Measurements from ENCODE around the gene APP. TPM values are rescaled to one million over a fixed set of nuclear protein-coding genes. Genes with fewer than 3 reads are reported as not detected.
"Not testable (repeated sequence)": the region's sequence is repeated elsewhere in the genome, so short reads cannot be mapped to it uniquely, and the experiment has no call there.

Gene APP
- total RNA-seq, 8 experiments from 2014 or later, result 252 to 1,066 (median 518) TPM

DNA sequence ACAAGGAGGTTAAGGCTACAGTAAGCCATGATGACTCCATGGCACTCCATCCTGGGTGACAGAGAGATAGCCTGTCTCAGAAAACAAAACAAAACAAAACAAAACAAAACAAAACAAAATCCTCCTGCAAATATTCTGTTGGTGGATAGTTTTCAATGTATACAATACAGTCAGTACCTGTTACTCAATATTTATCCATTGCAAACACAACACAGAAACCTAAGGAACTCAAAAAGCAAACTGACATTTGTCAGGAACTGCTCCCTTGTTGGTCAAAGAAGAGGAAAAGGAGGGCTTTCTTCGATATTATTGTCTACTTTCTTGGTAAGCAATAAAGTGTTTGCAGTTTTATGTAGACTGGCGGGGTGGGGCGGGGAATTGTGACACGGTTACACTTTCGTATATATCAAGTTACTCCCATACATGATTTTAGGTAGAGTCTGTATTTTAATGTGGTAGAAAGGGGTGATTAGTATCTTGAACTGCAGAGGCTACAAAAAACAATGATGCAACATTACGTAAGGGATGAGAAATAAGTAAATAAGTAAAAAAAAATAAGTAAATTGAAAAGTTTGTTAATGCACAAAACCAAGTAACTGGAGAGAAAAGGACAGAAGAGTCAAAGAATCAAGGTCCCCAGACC lies 31.8 kb downstream of the APP start:
- Histone ChIP-seq H3K4me1 (replicated peaks in 1 of 2) (peaks cover 0 to 4% of the 10 kb centered on the region in 2 donors), H3K27ac (no peak overlapping the region), H3K4me3 (no peak overlapping the region)
- no peak for ATAC-seq (replicated peaks in 6 of 8)
- 87 to 100% (median 96%) methylated on average over 3 to 6 of the region's 6 CpGs for WGBS, 10 experiments
- in situ Hi-C loops (cut with MboI; ENCODE audit: low pct_unique_long_range_greater_than_20kb in 2 of 9, low sequenced_read_pairs in 9 of 9, unreplicated experiment in 9 of 9), result loop anchor here in 1 of 9 experiments (25.0 kb wide), 1 partner anchor 101 kb away; no protein-coding TSS in a partner anchor

DNA sequence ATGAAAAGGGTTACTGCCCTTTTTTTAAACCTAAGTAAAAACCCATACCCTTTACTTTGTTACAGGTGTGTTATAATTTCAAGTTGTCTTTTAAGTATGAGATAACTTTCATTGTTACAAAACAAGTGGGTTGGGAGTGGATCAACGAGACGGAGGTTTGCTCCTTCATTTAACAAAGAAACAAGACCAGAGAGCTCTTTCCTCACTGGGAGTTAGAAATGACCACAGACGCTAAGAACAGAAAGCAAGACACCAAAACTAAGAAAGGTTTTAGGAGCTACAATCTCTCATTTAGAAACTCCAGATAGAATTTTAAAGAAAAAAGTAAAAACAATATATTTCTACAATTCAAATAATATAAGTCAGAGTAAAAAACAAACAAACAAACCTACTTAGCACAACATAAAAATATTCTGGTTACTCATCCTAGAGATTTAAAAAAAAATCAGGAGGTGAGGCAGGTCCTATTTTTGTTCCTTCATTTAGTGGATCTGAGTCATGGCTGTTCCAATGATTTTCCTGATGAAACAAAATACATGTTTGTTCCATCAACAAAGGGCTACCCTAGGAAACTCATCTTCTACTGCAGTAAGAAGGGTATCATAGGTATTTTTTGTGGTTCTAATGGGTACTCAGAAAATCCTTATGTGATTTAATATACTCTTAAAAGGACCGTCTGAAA lies 33.0 kb downstream of the APP start:
- peaks cover 0 to 4% of the 10 kb centered on the region in 2 donors for H3K4me1 ChIP-seq (replicated peaks in 1 of 2)
- in situ Hi-C loops (cut with MboI; ENCODE audit: low pct_unique_long_range_greater_than_20kb in 2 of 9, low sequenced_read_pairs in 9 of 9, unreplicated experiment in 9 of 9), result loop anchor here in 1 of 9 experiments (25.0 kb wide), 1 partner anchor 100 kb away; no protein-coding TSS in a partner anchor
- no peak overlapping the region for H3K27ac ChIP-seq
- no peak overlapping the region for H3K4me3 ChIP-seq
- ATAC-seq (replicated peaks in 6 of 8), result peak in 2 of 8 experiments; percentile 31 to 33
- 83 to 100% (median 96%) methylated on average over 2 to 4 of the region's 4 CpGs; no CpG with 5 or more reads in 1 of the 10 experiments for WGBS, 10 experiments

DNA sequence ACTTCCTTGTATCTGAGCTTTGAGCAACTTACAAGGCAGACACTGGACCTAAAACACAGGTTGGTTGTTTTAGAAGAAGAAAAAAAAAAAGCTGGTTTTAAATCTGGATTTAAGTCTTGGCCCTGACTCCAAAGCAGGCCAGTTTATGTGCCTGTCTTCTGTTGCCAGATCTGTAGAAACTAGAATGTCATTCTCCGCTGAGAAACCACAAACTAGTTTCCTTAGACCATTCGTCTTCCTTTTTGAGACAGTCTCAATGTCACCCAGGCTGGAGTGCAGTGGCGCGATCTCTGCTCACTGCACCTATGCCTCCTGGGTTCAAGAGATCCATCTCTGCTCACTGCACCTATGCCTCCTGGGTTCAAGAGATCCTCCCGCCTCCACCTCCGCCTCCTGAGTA lies 33.9 kb downstream of the APP start:
- Histone ChIP-seq H3K27ac (no peak overlapping the region), H3K4me3 (no peak overlapping the region), H3K4me1 (replicated peaks in 1 of 2) (peaks cover 0 to 4% of the 10 kb centered on the region in 2 donors)
- in situ Hi-C loops (cut with MboI; ENCODE audit: low pct_unique_long_range_greater_than_20kb in 2 of 9, low sequenced_read_pairs in 9 of 9, unreplicated experiment in 9 of 9), result loop anchor here in 1 of 9 experiments (25.0 kb wide), 1 partner anchor 99 kb away; no protein-coding TSS in a partner anchor
- no peak for ATAC-seq (replicated peaks in 6 of 8)
- WGBS, 10 experiments, result 89 to 100% (median 100%) methylated on average over 1 to 6 of the region's 6 CpGs; no CpG with 5 or more reads in 1 of the 10 experiments

DNA sequence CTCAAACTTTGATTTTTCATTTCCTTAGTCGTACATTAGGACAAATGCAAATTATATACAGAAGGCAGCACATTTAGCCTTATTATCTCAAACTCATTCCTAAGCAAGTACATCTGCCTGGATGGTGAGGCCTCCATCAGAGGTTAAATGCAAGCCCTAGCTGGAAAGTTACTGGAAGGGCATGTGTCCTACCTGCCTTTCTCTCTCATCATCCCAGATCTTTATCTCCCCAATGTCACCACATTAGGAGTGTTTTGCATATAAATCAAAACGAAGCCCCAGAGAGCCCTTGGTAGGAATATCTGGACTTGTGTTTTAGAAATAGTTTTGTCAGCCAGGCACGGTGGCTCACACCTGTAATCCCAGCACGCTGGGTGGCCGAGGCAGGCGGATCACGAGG lies 35.0 kb downstream of the APP start:
- no peak for ATAC-seq (replicated peaks in 6 of 8)
- Histone ChIP-seq H3K4me3 (no peak overlapping the region), H3K27ac (no peak overlapping the region), H3K4me1 (replicated peaks in 1 of 2) (peaks cover 0 to 4% of the 10 kb centered on the region in 2 donors)
- in situ Hi-C loops (cut with MboI; ENCODE audit: low pct_unique_long_range_greater_than_20kb in 2 of 9, low sequenced_read_pairs in 9 of 9, unreplicated experiment in 9 of 9), result loop anchor here in 1 of 9 experiments (25.0 kb wide), 1 partner anchor 98 kb away; no protein-coding TSS in a partner anchor
- WGBS, 10 experiments, result 63 to 100% (median 96%) methylated on average over 1 to 5 of the region's 7 CpGs

DNA sequence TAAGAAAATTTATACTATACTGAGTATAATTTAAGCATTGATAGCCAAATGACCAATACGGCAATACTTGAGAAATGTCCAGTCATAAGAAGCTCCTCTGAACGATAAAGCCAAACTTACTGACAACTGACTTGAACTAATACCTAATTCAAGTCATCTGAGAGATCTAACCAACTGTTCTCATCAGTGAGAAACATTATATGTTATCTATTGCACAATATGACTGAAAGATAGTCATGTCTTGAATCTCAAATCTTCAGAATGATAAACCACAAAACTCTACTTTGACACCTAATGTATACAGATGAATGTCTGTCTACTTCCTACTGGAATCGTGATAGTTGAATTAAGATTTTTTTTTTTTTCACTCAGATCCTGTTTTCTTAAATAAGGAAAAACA lies 39.0 kb downstream of the APP start:
- WGBS, 10 experiments, result 90 to 100% (median 98%) methylated on average over 1 to 3 of the region's 3 CpGs
- ATAC-seq (replicated peaks in 6 of 8), result no peak
- peaks cover 8 to 10% of the 10 kb centered on the region in 2 donors for H3K4me1 ChIP-seq (replicated peaks in 1 of 2)
- H3K27ac ChIP-seq, result no peak overlapping the region
- H3K4me3 ChIP-seq, result no peak overlapping the region
- in situ Hi-C loops (cut with MboI; ENCODE audit: low pct_unique_long_range_greater_than_20kb in 2 of 9, low sequenced_read_pairs in 9 of 9, unreplicated experiment in 9 of 9), result loop anchor here in 1 of 9 experiments (25.0 kb wide), 1 partner anchor 94 kb away; no protein-coding TSS in a partner anchor

DNA sequence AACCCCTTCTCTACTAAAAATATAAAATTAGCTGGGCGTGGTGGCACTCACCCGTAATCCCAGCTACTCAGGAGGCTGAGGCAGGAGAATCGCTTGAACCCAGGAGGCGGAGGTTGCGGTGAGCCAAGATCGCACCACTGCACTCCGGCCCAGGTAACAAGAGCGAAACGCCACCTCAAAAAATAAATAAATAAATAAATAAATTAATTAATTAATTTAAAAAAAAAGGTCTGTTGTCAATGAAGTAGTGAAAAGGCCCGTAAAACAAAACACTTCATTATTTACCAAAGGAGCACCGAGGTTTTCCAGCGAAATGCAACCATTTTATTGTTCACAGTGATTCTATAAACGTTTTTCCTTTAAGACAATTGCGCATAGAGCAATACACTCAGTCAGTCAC lies 39.5 kb downstream of the APP start:
- WGBS, 10 experiments, result 83 to 100% (median 91%) methylated on average over 1 to 14 of the region's 14 CpGs
- H3K4me1 ChIP-seq (replicated peaks in 1 of 2), result peaks cover 10 to 13% of the 10 kb centered on the region in 2 donors
- in situ Hi-C loops (cut with MboI; ENCODE audit: low pct_unique_long_range_greater_than_20kb in 2 of 9, low sequenced_read_pairs in 9 of 9, unreplicated experiment in 9 of 9), result loop anchor here in 1 of 9 experiments (25.0 kb wide), 1 partner anchor 94 kb away; no protein-coding TSS in a partner anchor
- not testable (repeated sequence) for H3K4me3 ChIP-seq; H3K27ac ChIP-seq; ATAC-seq (replicated peaks in 6 of 8)

DNA sequence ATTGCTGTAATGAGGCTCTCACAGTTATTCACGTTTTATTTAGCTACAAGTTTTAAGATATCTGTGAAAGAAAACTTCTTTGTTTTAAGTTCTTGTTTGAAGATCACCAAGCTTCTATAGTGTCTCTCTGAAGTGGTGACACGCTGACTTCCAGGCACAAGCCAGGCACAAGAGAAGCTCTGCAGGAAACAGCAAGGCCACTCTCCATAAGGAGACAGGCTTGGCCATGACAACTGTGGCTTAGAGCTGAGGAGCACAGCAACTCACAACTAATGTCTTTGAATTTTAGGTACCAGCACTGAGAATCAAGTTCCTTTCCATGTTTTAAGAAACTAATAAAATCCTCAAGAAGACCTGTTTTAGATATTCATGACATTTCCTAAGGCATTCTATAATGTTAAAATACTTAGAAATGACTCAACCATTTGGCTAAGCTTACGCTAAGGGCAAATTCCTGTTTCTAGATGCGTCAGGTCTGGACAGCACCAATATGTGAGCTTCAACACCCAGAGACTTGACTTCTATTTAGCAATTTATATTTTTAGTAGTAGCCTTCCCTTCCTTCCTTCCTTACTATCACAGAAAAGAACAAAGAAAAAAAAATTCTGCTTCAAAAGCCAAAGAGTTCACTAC lies 40.2 kb downstream of the APP start:
- H3K4me3 ChIP-seq, result no peak overlapping the region
- no peak overlapping the region for H3K27ac ChIP-seq
- 39 to 100% (median 90%) methylated on average over 1 to 4 of the region's 4 CpGs for WGBS, 10 experiments
- peaks cover 17 to 20% of the 10 kb centered on the region in 2 donors for H3K4me1 ChIP-seq (replicated peaks in 1 of 2)
- in situ Hi-C loops (cut with MboI; ENCODE audit: low pct_unique_long_range_greater_than_20kb in 2 of 9, low sequenced_read_pairs in 9 of 9, unreplicated experiment in 9 of 9), result loop anchor here in 1 of 9 experiments (25.0 kb wide), 1 partner anchor 93 kb away; no protein-coding TSS in a partner anchor
- ATAC-seq (replicated peaks in 6 of 8), result peak in 3 of 8 experiments; percentile 50 to 85 (median 79)

DNA sequence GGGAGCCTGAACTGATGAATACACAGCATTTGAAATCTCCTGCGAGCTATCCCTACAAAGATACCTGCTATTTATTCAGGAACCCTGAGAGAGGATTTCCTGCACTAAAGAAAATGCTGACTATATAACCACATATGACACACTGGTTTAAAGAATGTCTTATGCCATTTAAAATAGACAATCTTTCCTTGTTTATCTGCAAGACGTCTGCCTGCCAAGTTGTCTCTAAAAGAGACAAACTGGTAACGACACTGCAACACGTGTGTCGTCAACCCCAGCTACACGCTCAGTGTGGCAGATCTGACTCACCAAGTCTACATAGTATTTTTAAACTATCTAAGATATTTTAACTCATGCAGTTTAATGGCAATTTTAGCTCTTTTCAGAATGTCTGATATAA lies 42.7 kb downstream of the APP start:
- in situ Hi-C loops (cut with MboI; ENCODE audit: low pct_unique_long_range_greater_than_20kb in 2 of 9, low sequenced_read_pairs in 9 of 9, unreplicated experiment in 9 of 9), result loop anchor here in 1 of 9 experiments (25.0 kb wide), 1 partner anchor 91 kb away; no protein-coding TSS in a partner anchor
- Histone ChIP-seq H3K27ac (peak overlapping the region in 1 of 2 donors; percentile 3), H3K4me1 (replicated peaks in 1 of 2) (peaks cover 26 to 29% of the 10 kb centered on the region in 2 donors), H3K4me3 (no peak overlapping the region)
- ATAC-seq (replicated peaks in 6 of 8), result peak in 1 of 8 experiments; percentile 49
- WGBS, 10 experiments, result 12 to 100% (median 83%) methylated on average over 1 to 6 of the region's 6 CpGs; no CpG with 5 or more reads in 4 of the 10 experiments

DNA sequence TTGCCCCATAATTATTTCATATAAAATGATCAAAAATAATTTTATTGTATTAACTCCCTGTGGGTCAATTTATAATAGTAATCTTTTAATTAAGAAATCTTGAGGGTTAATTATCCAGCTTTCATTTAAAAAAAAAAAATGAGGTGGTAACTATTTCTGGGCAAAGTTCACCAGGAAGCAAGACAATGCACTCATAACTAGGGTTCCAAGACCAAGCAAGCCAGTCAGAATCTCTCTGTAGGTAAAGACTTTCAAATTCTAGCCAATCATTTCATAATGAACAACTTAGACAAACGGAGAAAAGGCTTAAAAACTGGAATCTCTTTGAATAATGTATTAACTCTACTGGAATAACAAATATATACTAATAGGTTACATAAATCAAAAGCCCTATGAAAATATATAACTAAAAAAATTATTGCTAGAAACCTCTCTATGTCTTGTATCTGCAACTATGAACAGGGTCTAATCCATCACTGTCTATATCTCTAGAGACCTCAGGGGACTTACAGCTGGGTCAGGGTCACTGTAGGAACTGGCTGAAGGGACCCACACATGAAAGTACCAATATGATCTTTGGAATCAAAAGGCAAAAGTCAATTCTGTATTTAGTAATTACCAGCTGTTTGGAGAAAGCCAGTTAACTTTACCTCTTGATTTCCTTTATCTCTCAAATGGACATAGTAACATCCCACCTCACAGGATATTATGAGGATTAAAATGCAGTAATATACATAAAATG lies 43.3 kb downstream of the APP start:
- in situ Hi-C loops (cut with MboI; ENCODE audit: low pct_unique_long_range_greater_than_20kb in 2 of 9, low sequenced_read_pairs in 9 of 9, unreplicated experiment in 9 of 9), result loop anchor here in 1 of 9 experiments (25.0 kb wide), 1 partner anchor 90 kb away; no protein-coding TSS in a partner anchor
- Histone ChIP-seq H3K4me3 (no peak overlapping the region), H3K4me1 (replicated peaks in 1 of 2) (peaks cover 27 to 29% of the 10 kb centered on the region in 2 donors), H3K27ac (no peak overlapping the region)
- 20 to 100% (median 89%) methylated on average over 1 of the region's 1 CpG; no CpG with 5 or more reads in 3 of the 10 experiments for WGBS, 10 experiments
- ATAC-seq (replicated peaks in 6 of 8), result peak in 1 of 8 experiments; percentile 44

DNA sequence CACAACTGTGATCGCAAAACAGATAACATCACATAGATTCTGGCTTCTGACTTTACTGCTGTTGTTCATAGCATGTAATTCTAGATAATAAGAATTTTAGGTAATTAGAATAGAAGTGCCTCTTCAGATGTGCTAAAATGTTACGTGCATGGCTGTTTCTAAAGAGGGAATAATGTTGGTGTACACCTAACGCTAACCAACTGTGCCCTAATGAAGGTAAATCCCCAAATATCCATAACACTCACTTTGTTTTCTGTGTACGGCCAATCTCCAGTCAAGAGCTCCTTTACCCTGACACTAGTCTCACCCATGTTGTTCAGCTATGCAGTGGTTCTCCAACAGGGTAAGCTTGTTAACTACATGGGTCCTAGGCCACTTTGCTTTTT lies 44.4 kb downstream of the APP start:
- peaks cover 28 to 29% of the 10 kb centered on the region in 2 donors for H3K4me1 ChIP-seq (replicated peaks in 1 of 2)
- H3K4me3 ChIP-seq, result no peak overlapping the region
- in situ Hi-C loops (cut with MboI; ENCODE audit: low pct_unique_long_range_greater_than_20kb in 2 of 9, low sequenced_read_pairs in 9 of 9, unreplicated experiment in 9 of 9), result loop anchor here in 1 of 9 experiments (25.0 kb wide), 1 partner anchor 89 kb away; no protein-coding TSS in a partner anchor
- no peak overlapping the region for H3K27ac ChIP-seq
- 0 to 100% (median 94%) methylated on average over 1 to 4 of the region's 4 CpGs; no CpG with 5 or more reads in 1 of the 10 experiments for WGBS, 10 experiments
- peak in 1 of 8 experiments; percentile 17 for ATAC-seq (replicated peaks in 6 of 8)

DNA sequence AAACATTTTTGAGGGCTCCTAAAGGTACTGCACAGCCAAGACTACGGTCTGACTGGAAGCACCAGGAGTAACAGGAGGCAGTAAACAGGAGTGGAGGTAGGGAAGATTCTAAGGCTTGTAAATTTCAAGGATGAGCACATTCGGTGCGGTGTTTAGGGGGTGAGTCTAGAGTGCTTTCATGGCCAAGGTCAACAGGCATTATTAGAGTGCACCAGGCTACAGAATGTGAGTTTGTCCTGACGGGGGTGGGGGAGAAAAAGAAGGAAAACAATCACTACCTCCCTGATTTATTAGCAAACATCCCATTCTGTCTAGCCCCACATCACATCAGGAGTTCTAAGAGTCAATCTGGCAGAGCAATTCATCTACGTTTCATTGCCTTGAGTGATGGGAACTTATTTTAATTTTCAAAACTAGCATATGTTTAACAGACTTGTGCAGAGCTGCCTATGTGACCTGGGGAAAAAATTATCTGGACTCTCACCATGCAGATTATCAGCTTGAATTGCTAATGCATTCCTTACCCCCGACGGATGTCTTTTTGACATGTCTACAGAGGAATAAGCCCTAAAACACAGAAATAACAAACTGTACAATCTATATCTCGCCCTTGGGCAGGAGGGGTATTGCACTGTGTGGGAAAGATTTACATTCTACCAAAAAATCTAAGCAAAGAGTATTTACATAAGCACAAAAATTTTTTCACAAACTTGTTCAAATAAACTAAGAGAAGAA lies 45.0 kb downstream of the APP start:
- in situ Hi-C loops (cut with MboI; ENCODE audit: low pct_unique_long_range_greater_than_20kb in 2 of 9, low sequenced_read_pairs in 9 of 9, unreplicated experiment in 9 of 9), result loop anchor here in 1 of 9 experiments (25.0 kb wide), 1 partner anchor 88 kb away; no protein-coding TSS in a partner anchor
- ATAC-seq (replicated peaks in 6 of 8), result peak in 5 of 8 experiments; percentile 13 to 77 (median 63)
- H3K4me3 ChIP-seq, result no peak overlapping the region
- 0 to 100% (median 69%) methylated on average over 1 to 7 of the region's 8 CpGs for WGBS, 10 experiments
- H3K27ac ChIP-seq, result no peak overlapping the region
- peaks cover 32 to 34% of the 10 kb centered on the region in 2 donors for H3K4me1 ChIP-seq (replicated peaks in 1 of 2)

Measured in motor neuron (in vitro differentiated cells).